Gastroesophageal sphincter (tissue), 3 donors: ENCODE data around the gene TEX22.

Experiments
- CTCF ChIP-seq, 4 experiments: fragments of 200-600 bp in 2 of 4; fragments of 450-650 bp in 2 of 4; sonication (generic) in 1 of 4; IDR thresholded peaks; one replicate each; pipeline ENCODE4 v1.5.1; 2017 to 2019; ENCODE audit warnings: antibody characterized with exemption in 4 of 4, mild to moderate bottlenecking in 2 of 4, moderate library complexity in 2 of 4
- POLR2AphosphoS5 ChIP-seq: sonication (generic); formaldehyde crosslinking; IDR thresholded peaks from one replicate; pipeline ENCODE4 v1.6.1; 2017; ENCODE audit warnings: antibody characterized with exemption

GRCh38 chr14:105378199-105378598, 20.1 kb upstream of the TEX22 start:
- TF ChIP-seq CTCF (IDR thresholded peaks at IDR 0.05) (no peak), POLR2AphosphoS5 (no peak)
